GM23338 (cell line): ENCODE measurements around the gene HTT. TPM values are rescaled to one million over a fixed set of nuclear protein-coding genes. Genes with fewer than 3 reads are reported as not detected.

Experiments used
- ATAC-seq: fragments of 200-7000 bp; cut with Tn5 transposase; 3 replicates; pipeline ENCODE4 v1.9.1; 2020
- DNase-seq: peaks from one replicate; pipeline ENCODE4 v3.0.0-alpha.2; 2015; ENCODE audit warnings: low spot score
- H2AFZ ChIP-seq: fragments of 200-600 bp; sonication (generic); 2 replicates; pipeline ENCODE4 v1.8.0; 2016; ENCODE audit warnings: antibody characterized with exemption, mild to moderate bottlenecking, moderate library complexity
- H3F3A ChIP-seq: fragments of 200-600 bp; sonication (generic); replicated peaks from 2 replicates; pipeline ENCODE4 v1.8.0; 2017; ENCODE audit warnings: antibody characterized with exemption, mixed run types, low read depth
- H3K27ac ChIP-seq: fragments of 200-600 bp; sonication (generic); 2 replicates; pipeline ENCODE4 v1.6.1; 2016; ENCODE audit warnings: low read depth
- H3K27me3 ChIP-seq: fragments of 200-600 bp; sonication (generic); 2 replicates; pipeline ENCODE4 v1.8.0; 2016; ENCODE audit warnings: mild to moderate bottlenecking, mixed run types, moderate library complexity; ENCODE audit not compliant: insufficient read depth
- H3K36me3 ChIP-seq: fragments of 200-600 bp; sonication (generic); 2 replicates; pipeline ENCODE4 v1.8.0; 2016; ENCODE audit warnings: mild to moderate bottlenecking; ENCODE audit not compliant: insufficient read depth
- H3K4me1 ChIP-seq: fragments of 200-600 bp; sonication (generic); 2 replicates; pipeline ENCODE4 v1.8.0; 2016; ENCODE audit warnings: mild to moderate bottlenecking, moderate library complexity; ENCODE audit not compliant: insufficient read depth
- H3K4me2 ChIP-seq: fragments of 200-600 bp; sonication (generic); 2 replicates; pipeline ENCODE4 v1.7.1; 2017; ENCODE audit warnings: mixed run types
- H3K4me3 ChIP-seq: fragments of 200-600 bp; sonication (generic); 2 replicates; pipeline ENCODE4 v1.6.1; 2016; ENCODE audit warnings: mixed run types
- H3K79me2 ChIP-seq: fragments of 200-600 bp; sonication (generic); replicated peaks from 2 replicates; pipeline ENCODE4 v1.8.0; 2017; ENCODE audit warnings: mild to moderate bottlenecking; ENCODE audit not compliant: insufficient read depth
- H3K9me2 ChIP-seq: fragments of 200-600 bp; sonication (generic); 2 replicates; pipeline ENCODE4 v1.8.0; 2017; ENCODE audit not compliant: insufficient read depth
- H4K20me1 ChIP-seq: fragments of 200-600 bp; sonication (generic); replicated peaks from 2 replicates; pipeline ENCODE4 v1.8.0; 2017; ENCODE audit warnings: mild to moderate bottlenecking; ENCODE audit not compliant: insufficient read depth
- H3K27ac Mint-ChIP-seq: 2 replicates; pipeline ENCODE4 v1.8.0; 2020; ENCODE audit warnings: inconsistent platforms, mild to moderate bottlenecking, moderate library complexity, mixed read lengths
- H3K27me3 Mint-ChIP-seq: 3 replicates; pipeline ENCODE4 v1.8.0; 2022; ENCODE audit warnings: low read depth, mild to moderate bottlenecking, moderate library complexity, mixed read lengths, inconsistent platforms; ENCODE audit not compliant: insufficient read depth, poor library complexity
- H3K36me3 Mint-ChIP-seq: 3 replicates; pipeline ENCODE4 v1.8.0; 2021; ENCODE audit warnings: low read depth, mild to moderate bottlenecking, inconsistent platforms, moderate library complexity, mixed read lengths
- H3K4me1 Mint-ChIP-seq: 3 replicates; pipeline ENCODE4 v1.8.0; 2020; ENCODE audit warnings: mild to moderate bottlenecking, inconsistent platforms, mixed read lengths
- H3K4me3 Mint-ChIP-seq: 3 replicates; pipeline ENCODE4 v1.8.0; 2021; ENCODE audit warnings: moderate library complexity, mild to moderate bottlenecking, inconsistent platforms, mixed read lengths
- H3K9me3 Mint-ChIP-seq: 3 replicates; pipeline ENCODE4 v1.8.0; 2020; ENCODE audit warnings: moderate library complexity, mild to moderate bottlenecking, inconsistent platforms, mixed read lengths
- CREB1 ChIP-seq: fragments of 250-450 bp; sonication (Bioruptor Pico); IDR thresholded peaks from 2 replicates; pipeline ENCODE4 v1.5.0; 2020; ENCODE audit warnings: low read depth, mild to moderate bottlenecking, moderate library complexity
- CTCF ChIP-seq, 2 experiments: fragments of 200-600 bp in 1 of 2; sonication (generic) in 1 of 2; conservative IDR thresholded peaks; 2 replicates each; pipeline versions ENCODE4 v1.5.1 to v1.6.1; 2016 to 2017; ENCODE audit warnings: antibody characterized with exemption in 2 of 2, low read depth in 2 of 2, mild to moderate bottlenecking in 2 of 2, moderate library complexity in 1 of 2
- ETS1 ChIP-seq: IDR thresholded peaks from 2 replicates; pipeline ENCODE4 v1.6.1; 2016; ENCODE audit warnings: antibody characterized with exemption
- EZH2 ChIP-seq: fragments of 200-600 bp; sonication (generic); IDR thresholded peaks from one replicate; pipeline ENCODE4 v1.8.0; 2017; ENCODE audit warnings: antibody characterized with exemption, mild to moderate bottlenecking, low read depth; ENCODE audit not compliant: unreplicated experiment
- EZH2phosphoT487 ChIP-seq: fragments of 200-600 bp; sonication (generic); IDR thresholded peaks from one replicate; pipeline ENCODE4 v1.8.1; 2018; ENCODE audit warnings: antibody characterized with exemption; ENCODE audit not compliant: unreplicated experiment
- JUNB ChIP-seq: IDR thresholded peaks from one replicate; pipeline ENCODE4 v1.6.1; 2016; ENCODE audit warnings: antibody characterized with exemption; ENCODE audit not compliant: unreplicated experiment
- NANOG ChIP-seq: IDR thresholded peaks from 2 replicates; pipeline ENCODE4 v1.6.1; 2016; ENCODE audit warnings: antibody characterized with exemption, borderline replicate concordance
- POLR2AphosphoS5 ChIP-seq: IDR thresholded peaks from 2 replicates; pipeline ENCODE4 v1.6.1; 2016; ENCODE audit warnings: antibody characterized with exemption, low read depth
- REST ChIP-seq: IDR thresholded peaks from one replicate; pipeline ENCODE4 v1.6.1; 2018; ENCODE audit warnings: antibody characterized with exemption; ENCODE audit not compliant: unreplicated experiment
- STAT1 ChIP-seq: IDR thresholded peaks from one replicate; pipeline ENCODE4 v1.6.1; 2016; ENCODE audit warnings: antibody characterized with exemption; ENCODE audit not compliant: unreplicated experiment
- ZNF114 ChIP-seq: fragments of 250-450 bp; sonication (Bioruptor Pico); IDR thresholded peaks from 2 replicates; pipeline ENCODE4 v1.5.0; 2020; ENCODE audit warnings: mild to moderate bottlenecking, moderate library complexity
- ZNF331 ChIP-seq: fragments of 250-450 bp; sonication (Bioruptor Pico); IDR thresholded peaks from 2 replicates; pipeline ENCODE4 v1.5.0; 2020; ENCODE audit warnings: low read depth, mild to moderate bottlenecking, moderate library complexity
- ZNF462 ChIP-seq: fragments of 250-450 bp; sonication (Bioruptor Pico); IDR thresholded peaks from 2 replicates; pipeline ENCODE4 v1.5.0; 2020; ENCODE audit warnings: mild to moderate bottlenecking, moderate library complexity
- polyA plus RNA-seq: library from polyadenylated mRNA; unstranded; fragments of >200 nt; fragmentation: Nextera tagmentation; extraction: Ambion mirVana; gene quantifications from 2 replicates; pipeline ENCODE4 v1.2.1, GENCODE V29; 2016
- total RNA-seq: library from RNA; depleted of rRNA; stranded (reverse); fragments of >200 nt; shearing (Covaris generic); gene quantifications from 2 replicates; pipeline ENCODE4 v1.2.3, GENCODE V29; 2014

The HTT gene
- total and polyA plus RNA-seq, 2 experiments from 2014 or later: 26.6 to 67.7 TPM

- H3K27ac Mint-ChIP-seq: no peak overlapping the region
- TF ChIP-seq EZH2phosphoT487: no peak
- TF ChIP-seq CREB1 (CRISPR knock-in tag): no peak
- no peak for TF ChIP-seq ZNF331 (CRISPR knock-in tag)
- no peak for TF ChIP-seq ZNF462 (CRISPR knock-in tag)
- TF ChIP-seq REST: no peak
- TF ChIP-seq ZNF114 (CRISPR knock-in tag): no peak
- no peak for TF ChIP-seq EZH2
- no peak for TF ChIP-seq ETS1
- TF ChIP-seq STAT1: no peak
- no peak for TF ChIP-seq NANOG
- TF ChIP-seq JUNB: no peak
- TF ChIP-seq POLR2AphosphoS5: no peak
- no peak for TF ChIP-seq CTCF (conservative IDR thresholded peaks at IDR 0.05; ENCODE audit: low read depth in 2 of 2)
- no peak overlapping the region for H3K4me2 ChIP-seq
- no peaks in the 10 kb centered on the region for H3K9me3 Mint-ChIP-seq
- H3K79me2 ChIP-seq: no peaks in the 10 kb centered on the region
- no peak overlapping the region for H3K4me3 Mint-ChIP-seq
- no peaks in the 10 kb centered on the region for H3F3A ChIP-seq
- no peak overlapping the region for H3K27ac ChIP-seq
- no peak for DNase-seq
- no peaks in the 10 kb centered on the region for H3K9me2 ChIP-seq
- H4K20me1 ChIP-seq: 0 out of 2 replicates have a peak, but pooled peaks cover 8% of the 10 kb centered on the region
- H2AFZ ChIP-seq: no peak overlapping the region
- no peaks in the 10 kb centered on the region for H3K4me1 Mint-ChIP-seq
- ATAC-seq: no peak
- no peaks in the 10 kb centered on the region for H3K4me1 ChIP-seq
- no peaks in the 10 kb centered on the region for H3K27me3 Mint-ChIP-seq
- no peak overlapping the region for H3K4me3 ChIP-seq
- no peaks in the 10 kb centered on the region for H3K27me3 ChIP-seq
- peaks cover 62% of the 10 kb centered on the region for H3K36me3 Mint-ChIP-seq
- peaks cover 29% of the 10 kb centered on the region; the same call in 1 of the 2 replicates for H3K36me3 ChIP-seq
Measured at GRCh38 chr4:3128058-3128457, 53.6 kb downstream of the HTT start.
